Ectodermal cell (in vitro differentiated cells): ENCODE measurements around the gene RPL35A.
A peak's percentile ranks its signal among the peaks of the same experiment; 100 is the strongest.
"Not testable (repeated sequence)": the region's sequence is repeated elsewhere in the genome, so short reads cannot be mapped to it uniquely, and the experiment has no call there.

ENCODE experiments used
- H3K27ac ChIP-seq: 2 replicates; pipeline ENCODE4 v1.7.0; 2013; ENCODE audit warnings: mild to moderate bottlenecking, low read depth, low read length; ENCODE audit not compliant: insufficient read depth, poor library complexity, severe bottlenecking
- H3K27me3 ChIP-seq: 2 replicates; pipeline ENCODE4 v1.7.0; 2013; ENCODE audit warnings: mild to moderate bottlenecking, low read length; ENCODE audit not compliant: insufficient read depth, control insufficient read depth, poor library complexity, severe bottlenecking
- H3K36me3 ChIP-seq: one replicate; pipeline ENCODE4 v1.7.0; 2013; ENCODE audit warnings: low read length; ENCODE audit not compliant: control insufficient read depth, insufficient read depth
- H3K4me1 ChIP-seq: one replicate; pipeline ENCODE4 v1.7.0; 2013; ENCODE audit warnings: low read length; ENCODE audit not compliant: control insufficient read depth, insufficient read depth
- H3K4me3 ChIP-seq: 2 replicates; pipeline ENCODE4 v1.7.0; 2013; ENCODE audit warnings: low read depth, low read length, control low read depth; ENCODE audit not compliant: insufficient read depth
- H3K9me3 ChIP-seq: 2 replicates; pipeline ENCODE4 v1.7.0; 2013; ENCODE audit warnings: mild to moderate bottlenecking, low read length, moderate library complexity; ENCODE audit not compliant: control insufficient read depth
- WGBS, 2 experiments: methylation state at CpG; one replicate each; pipeline ENCODE4 v1.1.7; 2013; ENCODE audit warnings: missing lambda C conversion rate in 2 of 2; 5-methylcytosine and 5-hydroxymethylcytosine counted together

Gene RPL35A

GRCh38 chr3:197921429-197922275, 28.3 kb upstream of the RPL35A start:
- H3K9me3 ChIP-seq, H3K27me3 ChIP-seq, H3K36me3 ChIP-seq, H3K4me1 ChIP-seq, H3K27ac ChIP-seq, H3K4me3 ChIP-seq: not testable (repeated sequence)
- WGBS, 2 experiments, result 93 to 94% methylated on average over 21 of the region's 24 CpGs

- Histone ChIP-seq H3K4me1 (no peaks in the 10 kb centered on the region), H3K27ac (no peak overlapping the region), H3K9me3 (no peaks in the 10 kb centered on the region), H3K27me3 (no peaks in the 10 kb centered on the region), H3K4me3 (no peak overlapping the region), H3K36me3 (no peaks in the 10 kb centered on the region)
- 74 to 80% methylated on average over 7 of the region's 7 CpGs for WGBS, 2 experiments
These were observed 23.6 kb upstream of the RPL35A start for GRCh38 chr3:197926418-197926817.

- WGBS, 2 experiments, result 71 to 90% methylated on average over 1 to 3 of the region's 3 CpGs
- H3K4me3 ChIP-seq, H3K36me3 ChIP-seq, H3K27ac ChIP-seq, H3K9me3 ChIP-seq, H3K4me1 ChIP-seq, H3K27me3 ChIP-seq: not testable (repeated sequence)
These were observed 22.4 kb upstream of the RPL35A start for GRCh38 chr3:197927578-197927977.

GRCh38 chr3:197936819-197937384, 13.1 kb upstream of the RPL35A start:
- H3K27ac ChIP-seq, result no peak overlapping the region
- WGBS, 2 experiments, result 88 to 89% methylated on average over 15 of the region's 15 CpGs
- H3K27me3 ChIP-seq, result no peaks in the 10 kb centered on the region
- no peaks in the 10 kb centered on the region for H3K36me3 ChIP-seq
- no peak overlapping the region for H3K4me3 ChIP-seq
- H3K9me3 ChIP-seq, result no peaks in the 10 kb centered on the region
- peaks cover 2% of the 10 kb centered on the region for H3K4me1 ChIP-seq

- H3K4me1 ChIP-seq, result peaks cover 2% of the 10 kb centered on the region
- H3K9me3 ChIP-seq, result no peaks in the 10 kb centered on the region
- no peak overlapping the region for H3K4me3 ChIP-seq
- no peaks in the 10 kb centered on the region for H3K27me3 ChIP-seq
- no peaks in the 10 kb centered on the region for H3K36me3 ChIP-seq
- WGBS, 2 experiments, result 94 to 98% methylated on average over 1 of the region's 1 CpG
- H3K27ac ChIP-seq, result no peak overlapping the region
These were observed 9.1 kb upstream of the RPL35A start for GRCh38 chr3:197940745-197941384.

GRCh38 chr3:197942956-197943556, 6.9 kb upstream of the RPL35A start:
- H3K36me3 ChIP-seq, result no peaks in the 10 kb centered on the region
- no peaks in the 10 kb centered on the region for H3K4me1 ChIP-seq
- WGBS, 2 experiments, result 75% methylated on average over 2 of the region's 2 CpGs; no CpG with 5 or more reads in 1 of the 2 experiments
- H3K27ac ChIP-seq, result no peak overlapping the region
- H3K27me3 ChIP-seq, result no peaks in the 10 kb centered on the region
- H3K4me3 ChIP-seq, result no peak overlapping the region
- no peaks in the 10 kb centered on the region for H3K9me3 ChIP-seq

- no peaks in the 10 kb centered on the region for H3K27me3 ChIP-seq
- H3K27ac ChIP-seq, result peak overlapping the region; percentile 99
- H3K4me3 ChIP-seq, result peak overlapping the region; percentile 98
- whole genome bisulfite sequencing, 2 experiments, result 32 to 35% methylated on average over 16 to 17 of the region's 17 CpGs
- peaks cover 17% of the 10 kb centered on the region for H3K36me3 ChIP-seq
- peaks cover 7% of the 10 kb centered on the region for H3K4me1 ChIP-seq
- H3K9me3 ChIP-seq, result no peaks in the 10 kb centered on the region
These were observed 706 bp upstream of the RPL35A start for GRCh38 chr3:197949191-197949777.

- peak overlapping the region; percentile 98 for H3K4me3 ChIP-seq
- peak overlapping the region; percentile 99 for H3K27ac ChIP-seq
- peaks cover 31% of the 10 kb centered on the region for H3K36me3 ChIP-seq
- no peaks in the 10 kb centered on the region for H3K9me3 ChIP-seq
- H3K4me1 ChIP-seq, result peaks cover 7% of the 10 kb centered on the region
- no peaks in the 10 kb centered on the region for H3K27me3 ChIP-seq
- WGBS, 2 experiments, result 1 to 2% methylated on average over 11 of the region's 11 CpGs
These were observed 679 bp downstream of the RPL35A start for GRCh38 chr3:197950677-197951061.

GRCh38 chr3:197951392-197951990, 1.5 kb downstream of the RPL35A start:
- H3K27ac ChIP-seq, result no peak overlapping the region
- H3K36me3 ChIP-seq, result peaks cover 40% of the 10 kb centered on the region
- no peaks in the 10 kb centered on the region for H3K27me3 ChIP-seq
- WGBS, 2 experiments, result 87 to 90% methylated on average over 21 of the region's 21 CpGs
- H3K4me1 ChIP-seq, result peaks cover 7% of the 10 kb centered on the region
- no peaks in the 10 kb centered on the region for H3K9me3 ChIP-seq
- H3K4me3 ChIP-seq, result peak overlapping the region; percentile 98
